WTC11 (cell line): ENCODE results near the gene ASS1. TPM values are rescaled to one million over a fixed set of nuclear protein-coding genes. Genes with fewer than 3 reads are reported as not detected.
A peak's percentile ranks its signal among the peaks of the same experiment; 100 is the strongest.

Experiments used
- ATAC-seq: fragments of 200-7000 bp; cut with Tn5 transposase; 2 replicates; pipeline ENCODE4 v1.10.0; 2021; ENCODE audit warnings: mild to moderate bottlenecking, moderate library complexity
- CTCF ChIA-PET: fragments of 300-600 bp; sonication (Branson Sonifier 250); formaldehyde crosslinking; loops from one replicate; lab custom pipeline; 2021; ENCODE audit warnings: antibody characterized with exemption; lab: Charles Lee
- POLR2A ChIA-PET: fragments of 350-600 bp; sonication (Branson Sonifier 250); formaldehyde crosslinking; loops from one replicate; lab custom pipeline; 2021; ENCODE audit warnings: antibody characterized with exemption; lab: Charles Lee
- DNase-seq: peaks from one replicate; pipeline ENCODE4 v3.0.0; 2021; ENCODE audit warnings: low spot score
- H3K27ac Mint-ChIP-seq: 2 replicates; pipeline ENCODE4 v1.8.0; 2021; ENCODE audit warnings: mixed read lengths
- H3K27me3 Mint-ChIP-seq: 2 replicates; pipeline ENCODE4 v1.8.0; 2021; ENCODE audit warnings: low read depth, mild to moderate bottlenecking, moderate library complexity, mixed read lengths
- H3K36me3 Mint-ChIP-seq: 2 replicates; pipeline ENCODE4 v1.8.0; 2021; ENCODE audit warnings: mixed read lengths
- H3K4me1 Mint-ChIP-seq: 2 replicates; pipeline ENCODE4 v1.8.0; 2022; ENCODE audit warnings: mixed read lengths
- H3K4me3 Mint-ChIP-seq: 2 replicates; pipeline ENCODE4 v1.8.0; 2021; ENCODE audit warnings: mild to moderate bottlenecking, moderate library complexity, mixed read lengths
- H3K9me3 Mint-ChIP-seq: 2 replicates; pipeline ENCODE4 v1.8.0; 2021; ENCODE audit warnings: mixed read lengths
- ATF1 ChIP-seq: sonication (generic); formaldehyde crosslinking; IDR thresholded peaks from 2 replicates; pipeline ENCODE4 v1.8.1; 2023; ENCODE audit warnings: mild to moderate bottlenecking, moderate library complexity, missing genetic modification reagents
- CBFB ChIP-seq: sonication (generic); formaldehyde crosslinking; IDR thresholded peaks from 2 replicates; pipeline ENCODE4 v1.8.1; 2022; ENCODE audit warnings: mild to moderate bottlenecking, low read depth, missing genetic modification reagents
- CREB1 ChIP-seq: sonication (generic); formaldehyde crosslinking; IDR thresholded peaks from 2 replicates; pipeline ENCODE4 v1.8.0; 2023; ENCODE audit warnings: mild to moderate bottlenecking, missing genetic modification reagents
- ESRRA ChIP-seq: sonication (generic); formaldehyde crosslinking; IDR thresholded peaks from 2 replicates; pipeline ENCODE4 v1.8.1; 2022; ENCODE audit warnings: mild to moderate bottlenecking, missing genetic modification reagents, borderline replicate concordance
- FOXJ3 ChIP-seq: sonication (generic); formaldehyde crosslinking; IDR thresholded peaks from 2 replicates; pipeline ENCODE4 v1.9.0; 2021; ENCODE audit warnings: missing genetic modification reagents, mild to moderate bottlenecking, borderline replicate concordance
- FOXK1 ChIP-seq: sonication (generic); formaldehyde crosslinking; IDR thresholded peaks from 2 replicates; pipeline ENCODE4 v1.8.0; 2022; ENCODE audit warnings: mild to moderate bottlenecking, moderate library complexity, missing genetic modification reagents
- FOXP1 ChIP-seq: sonication (generic); formaldehyde crosslinking; IDR thresholded peaks from 2 replicates; pipeline ENCODE4 v1.8.0; 2022; ENCODE audit warnings: missing genetic modification reagents, mild to moderate bottlenecking, moderate library complexity, borderline replicate concordance
- GTF2I ChIP-seq: fragments of 250-450 bp; sonication (Bioruptor Pico); conservative IDR thresholded peaks from 2 replicates; pipeline ENCODE4 v1.4.0; 2021; ENCODE audit warnings: mild to moderate bottlenecking
- HMGA2 ChIP-seq: fragments of 250-450 bp; sonication (Bioruptor Pico); IDR thresholded peaks from 2 replicates; pipeline ENCODE4 v1.4.0; 2021; ENCODE audit warnings: mild to moderate bottlenecking, moderate library complexity
- JUN ChIP-seq: sonication (generic); formaldehyde crosslinking; IDR thresholded peaks from 2 replicates; pipeline ENCODE4 v1.8.0; 2023; ENCODE audit warnings: mild to moderate bottlenecking, missing genetic modification reagents
- NFE2L1 ChIP-seq: sonication (generic); formaldehyde crosslinking; IDR thresholded peaks from 2 replicates; pipeline ENCODE4 v1.8.1; 2023; ENCODE audit warnings: missing genetic modification reagents
- NR3C1 ChIP-seq: sonication (generic); formaldehyde crosslinking; conservative IDR thresholded peaks from 2 replicates; pipeline ENCODE4 v1.8.1; 2023; ENCODE audit warnings: low read depth, mild to moderate bottlenecking, missing genetic modification reagents
- OVOL2 ChIP-seq: fragments of 250-450 bp; sonication (Bioruptor Pico); IDR thresholded peaks from 2 replicates; pipeline ENCODE4 v1.9.0; 2021; ENCODE audit warnings: mild to moderate bottlenecking, borderline replicate concordance
- RORB ChIP-seq: fragments of 250-450 bp; sonication (Bioruptor Pico); IDR thresholded peaks from 2 replicates; pipeline ENCODE4 v1.9.0; 2021; ENCODE audit warnings: mild to moderate bottlenecking
- SOX15 ChIP-seq: fragments of 250-450 bp; sonication (Bioruptor Pico); IDR thresholded peaks from 2 replicates; pipeline ENCODE4 v1.9.0; 2021; ENCODE audit warnings: mild to moderate bottlenecking
- TEAD1 ChIP-seq: sonication (generic); formaldehyde crosslinking; IDR thresholded peaks from 2 replicates; pipeline ENCODE4 v1.8.0; 2022; ENCODE audit warnings: mild to moderate bottlenecking, missing genetic modification reagents
- TP53 ChIP-seq: sonication (generic); formaldehyde crosslinking; IDR thresholded peaks from 2 replicates; pipeline ENCODE4 v1.8.1; 2023; ENCODE audit warnings: mild to moderate bottlenecking, missing genetic modification reagents
- total RNA-seq: library from RNA; stranded (reverse); gene quantifications from 3 replicates; pipeline ENCODE4 v1.2.3, GENCODE V29; 2021
- TF ChIP-seq, protein P1 (sequence below): sonication (generic); formaldehyde crosslinking; IDR thresholded peaks from 2 replicates; pipeline ENCODE4 v1.8.1; 2023; ENCODE audit warnings: mild to moderate bottlenecking, missing genetic modification reagents
- TF ChIP-seq, protein P2 (sequence below): sonication (generic); formaldehyde crosslinking; IDR thresholded peaks from 2 replicates; pipeline ENCODE4 v1.8.1; 2023; ENCODE audit warnings: mild to moderate bottlenecking, moderate library complexity, missing genetic modification reagents
- TF ChIP-seq, protein P3 (sequence below): sonication (generic); formaldehyde crosslinking; IDR thresholded peaks from 2 replicates; pipeline ENCODE4 v1.8.1; 2023; ENCODE audit warnings: mild to moderate bottlenecking, missing genetic modification reagents, borderline replicate concordance
- TF ChIP-seq, protein P4 (sequence below): fragments of 250-450 bp; sonication (Bioruptor Pico); IDR thresholded peaks from 2 replicates; pipeline ENCODE4 v1.9.0; 2021; ENCODE audit warnings: mild to moderate bottlenecking, borderline replicate concordance

The ASS1 gene
- total RNA-seq, 1 experiment from 2014 or later: 95.7 TPM

DNA sequence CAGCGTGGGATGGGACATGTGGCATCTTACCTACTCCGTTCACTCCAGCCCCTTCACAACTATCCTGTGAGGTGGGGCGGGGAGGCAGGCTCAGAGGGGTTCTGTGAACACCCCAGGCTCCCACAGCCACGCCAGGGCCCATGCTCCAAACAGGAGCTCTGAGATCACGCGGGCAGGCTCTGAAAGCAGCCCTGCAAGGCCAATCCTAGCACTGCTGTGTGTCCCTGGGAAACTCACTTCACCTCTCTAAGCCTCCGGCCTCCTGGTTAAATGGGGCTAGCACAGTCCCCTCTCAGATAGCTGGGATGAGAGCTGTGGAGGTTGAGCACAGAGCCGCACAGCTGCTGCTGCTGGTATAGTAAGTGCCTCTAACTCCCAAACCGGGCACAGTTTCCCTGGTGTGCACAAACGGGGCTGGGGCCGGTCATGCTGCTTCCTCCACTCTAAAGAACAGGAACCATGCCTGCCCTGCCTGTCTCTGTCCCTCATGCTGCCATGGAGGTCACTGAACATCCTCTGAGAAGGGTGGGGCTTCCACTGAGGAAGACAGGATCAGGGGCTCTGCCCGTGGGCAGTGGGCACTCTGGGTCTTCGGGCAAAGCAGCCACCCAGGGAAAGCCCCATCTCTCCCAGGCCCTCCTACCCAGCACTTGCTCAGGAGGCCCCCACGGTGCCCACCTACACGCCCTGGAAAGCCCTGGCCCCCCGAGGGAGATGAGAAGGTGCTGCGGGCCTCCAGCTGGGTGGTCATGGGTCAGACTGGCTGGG, 13.0 kb upstream of the ASS1 start:
- ChIA-PET CTCF (no interaction called here), POLR2A (no interaction called here)
- no peak overlapping the region for H3K27ac Mint-ChIP-seq
- peaks cover 12% of the 10 kb centered on the region for H3K4me1 Mint-ChIP-seq
- ATAC-seq (no peak), DNase-seq (no peak)
- no peaks in the 10 kb centered on the region for H3K36me3 Mint-ChIP-seq
- peaks cover 35% of the 10 kb centered on the region for H3K27me3 Mint-ChIP-seq
- TF ChIP-seq TP53 (no peak), TEAD1 (CRISPR knock-in tag) (no peak), CBFB (CRISPR knock-in tag) (no peak), GTF2I (CRISPR knock-in tag) (no peak), OVOL2 (CRISPR knock-in tag) (no peak), FOXJ3 (CRISPR knock-in tag) (no peak)
- TF ChIP-seq, protein P1, sequence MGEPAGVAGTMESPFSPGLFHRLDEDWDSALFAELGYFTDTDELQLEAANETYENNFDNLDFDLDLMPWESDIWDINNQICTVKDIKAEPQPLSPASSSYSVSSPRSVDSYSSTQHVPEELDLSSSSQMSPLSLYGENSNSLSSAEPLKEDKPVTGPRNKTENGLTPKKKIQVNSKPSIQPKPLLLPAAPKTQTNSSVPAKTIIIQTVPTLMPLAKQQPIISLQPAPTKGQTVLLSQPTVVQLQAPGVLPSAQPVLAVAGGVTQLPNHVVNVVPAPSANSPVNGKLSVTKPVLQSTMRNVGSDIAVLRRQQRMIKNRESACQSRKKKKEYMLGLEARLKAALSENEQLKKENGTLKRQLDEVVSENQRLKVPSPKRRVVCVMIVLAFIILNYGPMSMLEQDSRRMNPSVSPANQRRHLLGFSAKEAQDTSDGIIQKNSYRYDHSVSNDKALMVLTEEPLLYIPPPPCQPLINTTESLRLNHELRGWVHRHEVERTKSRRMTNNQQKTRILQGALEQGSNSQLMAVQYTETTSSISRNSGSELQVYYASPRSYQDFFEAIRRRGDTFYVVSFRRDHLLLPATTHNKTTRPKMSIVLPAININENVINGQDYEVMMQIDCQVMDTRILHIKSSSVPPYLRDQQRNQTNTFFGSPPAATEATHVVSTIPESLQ (CRISPR knock-in tag): no peak
- H3K9me3 Mint-ChIP-seq: no peaks in the 10 kb centered on the region
- H3K4me3 Mint-ChIP-seq: no peak overlapping the region

DNA sequence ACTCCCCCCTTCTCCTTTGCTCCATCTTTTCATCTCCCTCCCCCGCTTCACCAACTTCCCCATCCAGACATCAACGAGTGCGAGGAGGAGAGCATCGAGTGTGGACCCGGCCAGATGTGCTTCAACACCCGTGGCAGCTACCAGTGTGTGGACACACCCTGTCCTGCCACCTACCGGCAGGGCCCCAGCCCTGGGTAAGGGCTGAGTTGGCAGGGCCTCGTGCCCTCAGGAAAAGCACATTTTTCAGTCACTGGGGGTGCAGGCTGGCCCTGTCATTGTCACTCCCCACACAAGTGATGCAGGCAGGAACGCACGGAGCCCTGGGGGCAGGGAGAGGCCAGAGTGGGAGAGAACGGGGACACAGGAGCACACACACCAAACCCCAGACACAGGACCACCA, 12.4 kb upstream of the ASS1 start:
- no peak overlapping the region for H3K27ac Mint-ChIP-seq
- CTCF ChIA-PET: no interaction called here
- ATAC-seq (no peak), DNase-seq (no peak)
- no peaks in the 10 kb centered on the region for H3K36me3 Mint-ChIP-seq
- H3K4me3 Mint-ChIP-seq: peak overlapping the region; percentile 65; the same call in 1 of the 2 replicates
- peaks cover 35% of the 10 kb centered on the region for H3K27me3 Mint-ChIP-seq
- peaks cover 12% of the 10 kb centered on the region; the same call in 1 of the 2 replicates for H3K4me1 Mint-ChIP-seq
- no peak for TF ChIP-seq RORB (CRISPR knock-in tag)
- TF ChIP-seq NR3C1 (CRISPR knock-in tag): no peak
- no peak for TF ChIP-seq HMGA2
- no peak for TF ChIP-seq JUN
- TF ChIP-seq NFE2L1 (CRISPR knock-in tag): peak; percentile 56; the same call in 1 of the 2 replicates
- no peak for TF ChIP-seq ESRRA
- no peak for TF ChIP-seq ATF1 (CRISPR knock-in tag)
- H3K9me3 Mint-ChIP-seq: no peaks in the 10 kb centered on the region
- POLR2A ChIA-PET: no interaction called here

DNA sequence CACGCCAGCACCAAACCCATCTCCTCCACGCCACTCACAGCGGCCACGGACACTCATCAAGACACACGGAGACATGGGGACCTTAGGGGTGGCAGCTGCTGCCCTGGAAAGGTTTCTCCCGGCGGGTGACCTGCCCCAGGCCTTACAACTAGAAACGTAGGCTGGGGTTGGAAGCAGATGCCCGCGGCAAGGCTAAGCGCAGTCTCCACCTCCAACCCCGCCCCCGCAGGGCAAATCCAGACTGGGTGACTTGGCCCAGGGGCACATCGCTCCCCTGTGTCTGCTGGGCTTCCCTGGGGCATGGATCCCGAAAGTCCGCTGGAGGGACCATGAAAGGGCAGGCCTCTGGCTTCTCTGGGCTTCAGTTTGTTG, 12.0 kb upstream of the ASS1 start:
- ChIA-PET POLR2A (interaction anchor here (0.6 kb wide), 1 partner anchor 1661 kb away, joined by 3 read pairs; the partner anchor contains the start of gene ZER1), CTCF (interaction anchor here (0.8 to 3.2 kb wide), 8 partner anchors 11 to 33 kb away, joined by 3 to 20 read pairs (median 6); no protein-coding TSS in a partner anchor)
- peaks cover 35% of the 10 kb centered on the region for H3K27me3 Mint-ChIP-seq
- no peak for DNase-seq
- H3K27ac Mint-ChIP-seq: no peak overlapping the region
- H3K4me3 Mint-ChIP-seq: peak overlapping the region; percentile 65
- H3K36me3 Mint-ChIP-seq: no peaks in the 10 kb centered on the region
- no peaks in the 10 kb centered on the region for H3K9me3 Mint-ChIP-seq
- peaks cover 12% of the 10 kb centered on the region; the same call in 1 of the 2 replicates for H3K4me1 Mint-ChIP-seq
- ATAC-seq: peak; percentile 18
- TF ChIP-seq, protein P2, sequence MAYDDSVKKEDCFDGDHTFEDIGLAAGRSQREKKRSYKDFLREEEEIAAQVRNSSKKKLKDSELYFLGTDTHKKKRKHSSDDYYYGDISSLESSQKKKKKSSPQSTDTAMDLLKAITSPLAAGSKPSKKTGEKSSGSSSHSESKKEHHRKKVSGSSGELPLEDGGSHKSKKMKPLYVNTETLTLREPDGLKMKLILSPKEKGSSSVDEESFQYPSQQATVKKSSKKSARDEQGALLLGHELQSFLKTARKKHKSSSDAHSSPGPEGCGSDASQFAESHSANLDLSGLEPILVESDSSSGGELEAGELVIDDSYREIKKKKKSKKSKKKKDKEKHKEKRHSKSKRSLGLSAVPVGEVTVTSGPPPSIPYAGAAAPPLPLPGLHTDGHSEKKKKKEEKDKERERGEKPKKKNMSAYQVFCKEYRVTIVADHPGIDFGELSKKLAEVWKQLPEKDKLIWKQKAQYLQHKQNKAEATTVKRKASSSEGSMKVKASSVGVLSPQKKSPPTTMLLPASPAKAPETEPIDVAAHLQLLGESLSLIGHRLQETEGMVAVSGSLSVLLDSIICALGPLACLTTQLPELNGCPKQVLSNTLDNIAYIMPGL (CRISPR knock-in tag): no peak
- TF ChIP-seq, protein P3, sequence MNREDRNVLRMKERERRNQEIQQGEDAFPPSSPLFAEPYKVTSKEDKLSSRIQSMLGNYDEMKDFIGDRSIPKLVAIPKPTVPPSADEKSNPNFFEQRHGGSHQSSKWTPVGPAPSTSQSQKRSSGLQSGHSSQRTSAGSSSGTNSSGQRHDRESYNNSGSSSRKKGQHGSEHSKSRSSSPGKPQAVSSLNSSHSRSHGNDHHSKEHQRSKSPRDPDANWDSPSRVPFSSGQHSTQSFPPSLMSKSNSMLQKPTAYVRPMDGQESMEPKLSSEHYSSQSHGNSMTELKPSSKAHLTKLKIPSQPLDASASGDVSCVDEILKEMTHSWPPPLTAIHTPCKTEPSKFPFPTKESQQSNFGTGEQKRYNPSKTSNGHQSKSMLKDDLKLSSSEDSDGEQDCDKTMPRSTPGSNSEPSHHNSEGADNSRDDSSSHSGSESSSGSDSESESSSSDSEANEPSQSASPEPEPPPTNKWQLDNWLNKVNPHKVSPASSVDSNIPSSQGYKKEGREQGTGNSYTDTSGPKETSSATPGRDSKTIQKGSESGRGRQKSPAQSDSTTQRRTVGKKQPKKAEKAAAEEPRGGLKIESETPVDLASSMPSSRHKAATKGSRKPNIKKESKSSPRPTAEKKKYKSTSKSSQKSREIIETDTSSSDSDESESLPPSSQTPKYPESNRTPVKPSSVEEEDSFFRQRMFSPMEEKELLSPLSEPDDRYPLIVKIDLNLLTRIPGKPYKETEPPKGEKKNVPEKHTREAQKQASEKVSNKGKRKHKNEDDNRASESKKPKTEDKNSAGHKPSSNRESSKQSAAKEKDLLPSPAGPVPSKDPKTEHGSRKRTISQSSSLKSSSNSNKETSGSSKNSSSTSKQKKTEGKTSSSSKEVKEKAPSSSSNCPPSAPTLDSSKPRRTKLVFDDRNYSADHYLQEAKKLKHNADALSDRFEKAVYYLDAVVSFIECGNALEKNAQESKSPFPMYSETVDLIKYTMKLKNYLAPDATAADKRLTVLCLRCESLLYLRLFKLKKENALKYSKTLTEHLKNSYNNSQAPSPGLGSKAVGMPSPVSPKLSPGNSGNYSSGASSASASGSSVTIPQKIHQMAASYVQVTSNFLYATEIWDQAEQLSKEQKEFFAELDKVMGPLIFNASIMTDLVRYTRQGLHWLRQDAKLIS (CRISPR knock-in tag): no peak
- TF ChIP-seq FOXP1 (CRISPR knock-in tag) (no peak), SOX15 (CRISPR knock-in tag) (no peak), OVOL2 (CRISPR knock-in tag) (no peak), CREB1 (no peak), ESRRA (no peak), FOXK1 (no peak)
- TF ChIP-seq, protein P4, sequence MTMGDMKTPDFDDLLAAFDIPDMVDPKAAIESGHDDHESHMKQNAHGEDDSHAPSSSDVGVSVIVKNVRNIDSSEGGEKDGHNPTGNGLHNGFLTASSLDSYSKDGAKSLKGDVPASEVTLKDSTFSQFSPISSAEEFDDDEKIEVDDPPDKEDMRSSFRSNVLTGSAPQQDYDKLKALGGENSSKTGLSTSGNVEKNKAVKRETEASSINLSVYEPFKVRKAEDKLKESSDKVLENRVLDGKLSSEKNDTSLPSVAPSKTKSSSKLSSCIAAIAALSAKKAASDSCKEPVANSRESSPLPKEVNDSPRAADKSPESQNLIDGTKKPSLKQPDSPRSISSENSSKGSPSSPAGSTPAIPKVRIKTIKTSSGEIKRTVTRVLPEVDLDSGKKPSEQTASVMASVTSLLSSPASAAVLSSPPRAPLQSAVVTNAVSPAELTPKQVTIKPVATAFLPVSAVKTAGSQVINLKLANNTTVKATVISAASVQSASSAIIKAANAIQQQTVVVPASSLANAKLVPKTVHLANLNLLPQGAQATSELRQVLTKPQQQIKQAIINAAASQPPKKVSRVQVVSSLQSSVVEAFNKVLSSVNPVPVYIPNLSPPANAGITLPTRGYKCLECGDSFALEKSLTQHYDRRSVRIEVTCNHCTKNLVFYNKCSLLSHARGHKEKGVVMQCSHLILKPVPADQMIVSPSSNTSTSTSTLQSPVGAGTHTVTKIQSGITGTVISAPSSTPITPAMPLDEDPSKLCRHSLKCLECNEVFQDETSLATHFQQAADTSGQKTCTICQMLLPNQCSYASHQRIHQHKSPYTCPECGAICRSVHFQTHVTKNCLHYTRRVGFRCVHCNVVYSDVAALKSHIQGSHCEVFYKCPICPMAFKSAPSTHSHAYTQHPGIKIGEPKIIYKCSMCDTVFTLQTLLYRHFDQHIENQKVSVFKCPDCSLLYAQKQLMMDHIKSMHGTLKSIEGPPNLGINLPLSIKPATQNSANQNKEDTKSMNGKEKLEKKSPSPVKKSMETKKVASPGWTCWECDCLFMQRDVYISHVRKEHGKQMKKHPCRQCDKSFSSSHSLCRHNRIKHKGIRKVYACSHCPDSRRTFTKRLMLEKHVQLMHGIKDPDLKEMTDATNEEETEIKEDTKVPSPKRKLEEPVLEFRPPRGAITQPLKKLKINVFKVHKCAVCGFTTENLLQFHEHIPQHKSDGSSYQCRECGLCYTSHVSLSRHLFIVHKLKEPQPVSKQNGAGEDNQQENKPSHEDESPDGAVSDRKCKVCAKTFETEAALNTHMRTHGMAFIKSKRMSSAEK (CRISPR knock-in tag): no peak
